ENCODE measurements around the gene CRCP. TPM values are rescaled to one million over a fixed set of nuclear protein-coding genes. Genes with fewer than 3 reads are reported as not detected.

The CRCP gene
- total and polyA plus RNA-seq, 2 of the 13 experiments (the other 11 are each of a cell fraction or from before 2014, with no cell fraction given) = 22.7 to 31.0 TPM

DNA sequence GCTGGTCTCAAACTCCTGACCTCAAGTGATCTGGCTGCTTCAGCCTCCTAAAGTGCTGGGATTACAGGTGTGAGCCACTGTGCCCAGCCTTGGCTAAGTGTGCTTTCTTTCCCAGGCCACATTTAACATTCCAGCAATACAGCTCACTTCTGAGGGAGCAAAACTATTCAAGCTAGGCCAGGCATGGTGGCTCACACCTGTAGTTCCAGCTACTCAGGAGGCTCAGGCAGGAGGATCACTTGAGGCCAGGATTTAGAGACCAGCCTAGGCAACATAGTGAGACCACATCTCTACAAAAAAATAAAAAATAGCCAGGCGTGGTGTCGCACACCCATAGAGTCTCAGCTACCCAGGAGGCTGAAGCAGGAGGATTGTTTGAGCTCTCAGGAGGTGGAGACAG lies 67.2 kb downstream of the CRCP start (continued):
- TF ChIP-seq, protein P1, sequence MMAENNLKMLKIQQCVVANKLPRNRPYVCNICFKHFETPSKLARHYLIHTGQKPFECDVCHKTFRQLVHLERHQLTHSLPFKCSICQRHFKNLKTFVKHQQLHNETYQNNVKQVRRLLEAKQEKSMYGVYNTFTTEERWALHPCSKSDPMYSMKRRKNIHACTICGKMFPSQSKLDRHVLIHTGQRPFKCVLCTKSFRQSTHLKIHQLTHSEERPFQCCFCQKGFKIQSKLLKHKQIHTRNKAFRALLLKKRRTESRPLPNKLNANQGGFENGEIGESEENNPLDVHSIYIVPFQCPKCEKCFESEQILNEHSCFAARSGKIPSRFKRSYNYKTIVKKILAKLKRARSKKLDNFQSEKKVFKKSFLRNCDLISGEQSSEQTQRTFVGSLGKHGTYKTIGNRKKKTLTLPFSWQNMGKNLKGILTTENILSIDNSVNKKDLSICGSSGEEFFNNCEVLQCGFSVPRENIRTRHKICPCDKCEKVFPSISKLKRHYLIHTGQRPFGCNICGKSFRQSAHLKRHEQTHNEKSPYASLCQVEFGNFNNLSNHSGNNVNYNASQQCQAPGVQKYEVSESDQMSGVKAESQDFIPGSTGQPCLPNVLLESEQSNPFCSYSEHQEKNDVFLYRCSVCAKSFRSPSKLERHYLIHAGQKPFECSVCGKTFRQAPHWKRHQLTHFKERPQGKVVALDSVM (CRISPR knock-in tag; IDR thresholded peaks at IDR 0.05) = peak; percentile 92

DNA sequence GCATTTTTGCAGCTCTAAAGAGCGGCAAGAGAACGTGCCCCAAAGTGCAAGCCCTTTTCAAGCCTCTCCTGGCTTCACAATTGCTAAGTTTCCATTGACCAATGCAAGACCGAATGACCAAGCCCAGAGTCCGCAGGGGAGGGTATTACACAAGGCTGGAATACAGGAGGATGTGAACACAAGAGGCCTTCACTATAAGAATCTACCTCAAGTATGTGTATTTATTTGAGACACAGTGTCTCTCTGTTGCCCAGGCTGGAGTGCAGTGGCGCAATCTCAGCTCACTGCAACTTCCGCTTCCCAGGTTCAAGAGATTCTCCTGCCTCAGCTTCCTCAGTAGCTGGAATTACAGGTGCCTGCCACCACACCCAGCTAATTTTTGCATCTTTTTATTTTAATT lies 68.3 kb downstream of the CRCP start:
- H4K20me1 ChIP-seq (ENCODE audit: insufficient read depth, low read length) = no peaks in the 10 kb centered on the region
- DNase-seq (ENCODE audit: low spot score) = peak; percentile 59
- CTCF ChIA-PET (ENCODE audit: low intra/inter-chr PET ratio, low total read pairs) = no interaction called here
- peak overlapping the region; percentile 8 to 48 (median 26); a peak in 5 of 6 replicates for H3K4me3 ChIP-seq (replicated peaks in 1 of 3; ENCODE audit: insufficient read depth in 1 of 3, low read depth in 2 of 3, low read length in 3 of 3)
- peak overlapping the region; percentile 70 for H3K4me2 ChIP-seq (ENCODE audit: low read depth, low read length)
- peak; percentile 85 for ATAC-seq
- H2AFZ ChIP-seq (ENCODE audit: low read length) = peak overlapping the region; percentile 62
- no peaks in the 10 kb centered on the region for H3K27me3 ChIP-seq (ENCODE audit: control insufficient read depth in 1 of 2, insufficient read depth in 2 of 2, low read length in 2 of 2)
- peak; percentile 40 for FAIRE-seq
- POLR2A ChIA-PET = interaction anchor here (0.8 to 1.6 kb wide), 4 partner anchors 13 to 107 kb away, joined by 3 to 4 read pairs (median 4); partner anchors contain the start of gene TPST1
- no peaks in the 10 kb centered on the region for H3K36me3 ChIP-seq (replicated peaks in 1 of 2; ENCODE audit: control insufficient read depth in 1 of 2, insufficient read depth in 2 of 2, low read length in 2 of 2)
- peak overlapping the region; percentile 50 for H3K27ac ChIP-seq (ENCODE audit: extremely low read length, insufficient read depth, low read length)
- peak overlapping the region; percentile 34; the same call in 1 of the 2 replicates for H3K9ac ChIP-seq (ENCODE audit: insufficient read depth, low read depth, low read length)
- H3K9me3 ChIP-seq (ENCODE audit: low read length) = no peaks in the 10 kb centered on the region
- WGBS (ENCODE audit: low lambda C conversion rate) = 14% methylated on average over 6 of the region's 6 CpGs
- in situ Hi-C loops (cut with HindIII; ENCODE audit: extremely low pct_ligation_motif_present, low pct_unique_long_range_greater_than_20kb) = no loop called here
- peaks cover 41% of the 10 kb centered on the region for H3K4me1 ChIP-seq (ENCODE audit: insufficient read depth, low read length)
- no peaks in the 10 kb centered on the region for H3K79me2 ChIP-seq (ENCODE audit: insufficient read depth, low read length)
- intact Hi-C loops (cut with micrococcal nuclease; ENCODE audit: unreplicated experiment) = no loop called here
- no TSS peak for BruUV-seq (replicated peaks)
- TF ChIP-seq ELF3 (CRISPR knock-in tag; IDR thresholded peaks at IDR 0.05) (0 out of 2 replicates have a peak, but pooled peaks have one; percentile 9), GABPB1 (CRISPR knock-in tag; IDR thresholded peaks at IDR 0.05) (peak; percentile 51; the same call in 1 of the 2 replicates), GABPA (IDR thresholded peaks at IDR 0.05; ENCODE audit: low read depth, low read length) (no peak), GABPA (CRISPR knock-in tag; IDR thresholded peaks at IDR 0.05; ENCODE audit: low read depth) (peak; percentile 36; the same call in 1 of the 2 replicates), ZNF367 (CRISPR knock-in tag; IDR thresholded peaks at IDR 0.05; ENCODE audit: borderline replicate concordance) (no peak), FOSL2 (CRISPR knock-in tag; IDR thresholded peaks at IDR 0.05) (no peak), ZFY (CRISPR knock-in tag; IDR thresholded peaks at IDR 0.05) (peak; percentile 50), PHF5A (CRISPR knock-in tag; IDR thresholded peaks at IDR 0.05; ENCODE audit: low read depth, unreplicated experiment) (no peak), ZBTB1 (CRISPR knock-in tag; IDR thresholded peaks at IDR 0.05; ENCODE audit: borderline replicate concordance) (no peak), ZNF484 (CRISPR knock-in tag; IDR thresholded peaks at IDR 0.05; ENCODE audit: borderline replicate concordance, low read depth) (no peak), JUNB (CRISPR knock-in tag; IDR thresholded peaks at IDR 0.05; ENCODE audit: borderline replicate concordance) (no peak), ZFP82 (CRISPR knock-in tag; IDR thresholded peaks at IDR 0.05; ENCODE audit: borderline replicate concordance) (no peak), RXRB (CRISPR knock-in tag; IDR thresholded peaks at IDR 0.05; ENCODE audit: borderline replicate concordance) (no peak), CCDC6 (CRISPR knock-in tag; IDR thresholded peaks at IDR 0.05) (no peak), ATF1 (CRISPR knock-in tag; IDR thresholded peaks at IDR 0.05) (no peak), CENPX (CRISPR knock-in tag; IDR thresholded peaks at IDR 0.05) (no peak)
- TF ChIP-seq, protein P2, sequence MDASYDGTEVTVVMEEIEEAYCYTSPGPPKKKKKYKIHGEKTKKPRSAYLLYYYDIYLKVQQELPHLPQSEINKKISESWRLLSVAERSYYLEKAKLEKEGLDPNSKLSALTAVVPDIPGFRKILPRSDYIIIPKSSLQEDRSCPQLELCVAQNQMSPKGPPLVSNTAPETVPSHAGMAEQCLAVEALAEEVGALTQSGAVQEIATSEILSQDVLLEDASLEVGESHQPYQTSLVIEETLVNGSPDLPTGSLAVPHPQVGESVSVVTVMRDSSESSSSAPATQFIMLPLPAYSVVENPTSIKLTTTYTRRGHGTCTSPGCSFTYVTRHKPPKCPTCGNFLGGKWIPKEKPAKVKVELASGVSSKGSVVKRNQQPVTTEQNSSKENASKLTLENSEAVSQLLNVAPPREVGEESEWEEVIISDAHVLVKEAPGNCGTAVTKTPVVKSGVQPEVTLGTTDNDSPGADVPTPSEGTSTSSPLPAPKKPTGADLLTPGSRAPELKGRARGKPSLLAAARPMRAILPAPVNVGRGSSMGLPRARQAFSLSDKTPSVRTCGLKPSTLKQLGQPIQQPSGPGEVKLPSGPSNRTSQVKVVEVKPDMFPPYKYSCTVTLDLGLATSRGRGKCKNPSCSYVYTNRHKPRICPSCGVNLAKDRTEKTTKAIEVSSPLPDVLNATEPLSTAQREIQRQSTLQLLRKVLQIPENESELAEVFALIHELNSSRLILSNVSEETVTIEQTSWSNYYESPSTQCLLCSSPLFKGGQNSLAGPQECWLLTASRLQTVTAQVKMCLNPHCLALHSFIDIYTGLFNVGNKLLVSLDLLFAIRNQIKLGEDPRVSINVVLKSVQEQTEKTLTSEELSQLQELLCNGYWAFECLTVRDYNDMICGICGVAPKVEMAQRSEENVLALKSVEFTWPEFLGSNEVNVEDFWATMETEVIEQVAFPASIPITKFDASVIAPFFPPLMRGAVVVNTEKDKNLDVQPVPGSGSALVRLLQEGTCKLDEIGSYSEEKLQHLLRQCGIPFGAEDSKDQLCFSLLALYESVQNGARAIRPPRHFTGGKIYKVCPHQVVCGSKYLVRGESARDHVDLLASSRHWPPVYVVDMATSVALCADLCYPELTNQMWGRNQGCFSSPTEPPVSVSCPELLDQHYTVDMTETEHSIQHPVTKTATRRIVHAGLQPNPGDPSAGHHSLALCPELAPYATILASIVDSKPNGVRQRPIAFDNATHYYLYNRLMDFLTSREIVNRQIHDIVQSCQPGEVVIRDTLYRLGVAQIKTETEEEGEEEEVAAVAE (CRISPR knock-in tag; IDR thresholded peaks at IDR 0.05; ENCODE audit: borderline replicate concordance) = no peak
- TF ChIP-seq, protein P3, sequence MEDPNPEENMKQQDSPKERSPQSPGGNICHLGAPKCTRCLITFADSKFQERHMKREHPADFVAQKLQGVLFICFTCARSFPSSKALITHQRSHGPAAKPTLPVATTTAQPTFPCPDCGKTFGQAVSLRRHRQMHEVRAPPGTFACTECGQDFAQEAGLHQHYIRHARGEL (CRISPR knock-in tag; IDR thresholded peaks at IDR 0.05) = no peak

Measured in HepG2 (cell line).